SKM-1 treated with dmso at 0.1 percent for 144 hours (cell line): ENCODE results near the gene ID2.

ENCODE experiments used
- DNase-seq: peaks from one replicate; lab custom pipeline; 2025; ENCODE audit not compliant: unreplicated experiment; lab: John Stamatoyannopoulos, UW

ID2 gene

DNA sequence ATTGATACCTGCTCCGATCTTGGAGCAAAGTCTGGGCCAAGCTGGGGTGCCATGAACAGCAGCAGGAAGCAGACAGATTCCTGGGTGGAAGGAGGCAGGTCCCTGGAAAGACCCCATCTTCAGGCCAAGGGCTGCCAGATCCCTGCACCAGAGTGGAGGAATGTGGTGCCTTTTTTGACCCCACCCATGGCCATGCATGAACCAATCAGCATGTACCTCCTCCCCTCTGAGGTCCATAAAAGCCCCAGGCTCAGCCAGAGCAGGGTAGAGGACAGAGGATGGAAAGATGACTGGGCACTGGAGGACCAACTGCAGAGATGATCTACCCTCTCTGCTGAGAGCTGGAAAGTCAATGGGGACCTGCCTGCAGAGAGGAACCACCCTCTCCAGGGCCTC is 34.4 kb upstream of the ID2 start:
- no peak for DNase-seq

DNA sequence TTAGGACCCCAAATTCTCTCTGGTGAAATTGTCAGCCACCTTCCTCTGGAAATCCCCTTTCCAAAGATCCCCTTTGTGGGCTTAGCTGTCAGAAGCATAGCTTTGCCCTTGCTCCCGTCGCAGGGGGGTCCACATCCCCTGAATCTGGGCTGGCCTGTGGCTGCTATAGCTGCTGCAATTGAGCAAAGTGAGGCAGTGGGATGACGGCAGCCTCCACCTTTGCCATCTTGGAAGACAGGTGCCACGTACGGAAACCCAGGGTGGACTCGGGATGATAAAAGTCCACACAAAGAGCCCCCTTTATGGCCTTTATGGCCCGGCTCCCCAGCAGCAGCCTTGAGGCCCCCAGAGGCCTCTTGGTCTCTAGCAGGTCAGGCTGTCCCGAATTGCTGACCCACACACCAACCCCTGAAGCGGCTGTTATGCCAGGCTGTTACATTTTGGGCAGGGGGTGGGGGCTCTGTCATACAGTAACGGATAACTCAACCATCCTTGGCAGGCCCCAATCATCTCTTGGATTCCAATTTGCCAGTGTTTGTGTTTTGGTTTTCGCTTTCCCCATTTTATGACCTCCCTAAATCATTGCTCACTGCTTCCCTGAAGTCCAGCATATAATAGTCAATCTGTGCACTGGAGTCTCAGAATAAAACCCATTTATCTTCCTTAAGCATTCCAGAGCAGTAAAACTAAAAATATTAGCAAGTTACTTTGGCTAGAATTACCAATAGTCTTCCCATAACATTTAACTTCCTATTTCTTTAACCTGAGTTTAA is 33.2 kb upstream of the ID2 start:
- no peak for DNase-seq

DNA sequence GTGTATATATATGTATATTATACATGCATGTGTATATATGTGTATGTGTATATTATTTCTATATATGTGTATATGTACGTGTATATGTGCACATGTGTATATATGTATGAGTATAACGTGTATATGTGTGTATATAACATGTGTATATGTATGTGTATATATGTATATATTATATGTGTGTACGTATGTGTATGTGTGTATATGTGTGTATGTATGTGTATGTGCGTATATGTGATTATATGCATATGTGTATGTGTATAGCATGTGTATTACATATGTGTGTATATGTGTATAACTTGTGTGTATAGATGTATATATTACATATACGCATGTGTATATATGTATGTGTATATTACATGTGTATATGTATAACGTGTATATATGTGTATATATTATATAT is 32.1 kb upstream of the ID2 start:
- DNase-seq = no peak

DNA sequence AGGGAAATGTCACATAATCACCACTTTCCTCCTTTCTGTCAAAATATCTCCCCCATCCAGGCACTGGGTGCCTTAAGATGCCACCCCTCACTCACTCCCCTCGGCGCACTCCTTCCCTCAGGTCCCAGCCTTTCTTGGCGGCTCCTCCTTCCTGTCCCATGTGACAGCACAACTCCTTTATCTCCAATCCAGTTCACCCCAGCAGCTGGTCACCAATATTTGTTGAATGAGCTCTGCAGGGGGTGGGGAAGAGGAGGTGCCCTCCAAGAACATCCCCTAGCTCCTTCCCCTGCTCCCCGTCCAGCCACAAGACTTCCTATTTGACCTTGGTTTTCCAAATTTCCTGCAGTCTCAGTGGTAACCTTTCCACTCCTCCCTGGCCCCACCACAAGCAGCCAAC is 31.6 kb upstream of the ID2 start:
- DNase-seq = no peak

DNA sequence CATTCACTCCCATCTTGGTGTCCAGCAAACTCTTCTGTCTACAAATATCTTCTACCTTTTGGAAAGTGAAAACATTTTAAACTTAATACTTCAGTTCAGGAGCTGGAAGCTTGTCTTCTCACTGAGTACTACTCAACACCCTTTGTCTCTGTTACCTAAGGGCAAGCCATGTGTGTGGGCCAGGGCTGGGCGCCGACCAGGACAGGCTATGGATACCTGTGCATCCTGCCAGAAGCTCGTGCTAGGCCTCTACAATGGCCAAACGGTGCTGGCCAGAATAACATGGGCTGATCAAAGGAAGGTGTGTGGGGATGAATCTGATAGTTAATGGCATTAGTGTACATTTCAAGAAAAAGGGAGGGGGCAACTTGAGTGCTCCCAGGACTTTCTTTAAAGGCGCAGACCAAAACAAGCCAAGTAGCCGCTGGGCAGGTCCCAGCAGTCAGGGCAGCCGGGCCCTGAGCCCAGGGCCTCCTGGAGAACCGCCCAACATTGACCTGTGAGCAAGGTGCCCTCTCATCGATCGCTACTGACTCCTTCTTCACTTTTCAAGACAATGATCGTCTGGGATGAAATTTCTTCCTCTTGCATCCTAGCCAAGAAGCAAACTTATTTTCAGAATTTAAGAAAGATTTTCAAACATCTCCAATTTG is 29.0 kb upstream of the ID2 start:
- DNase-seq = no peak

DNA sequence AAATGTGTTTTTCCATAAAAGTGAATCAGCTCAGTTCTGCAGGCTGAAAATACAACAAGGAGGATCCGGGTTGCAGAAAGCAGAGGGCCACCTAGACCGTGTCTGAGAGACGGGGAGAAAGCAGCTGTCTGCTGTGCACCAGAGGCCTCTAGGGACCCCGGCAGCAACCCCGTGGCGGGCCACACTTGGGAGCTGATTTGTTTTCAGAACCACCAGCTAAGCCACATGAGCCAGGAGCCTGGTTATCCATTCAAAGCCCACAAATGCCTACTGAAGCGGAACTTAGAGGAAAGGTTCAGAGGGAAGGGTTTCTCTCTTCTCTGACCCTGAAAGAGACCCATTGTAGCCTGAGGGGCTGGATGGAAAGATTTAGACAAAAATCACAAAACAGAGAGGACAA is 28.4 kb upstream of the ID2 start:
- DNase-seq = no peak

DNA sequence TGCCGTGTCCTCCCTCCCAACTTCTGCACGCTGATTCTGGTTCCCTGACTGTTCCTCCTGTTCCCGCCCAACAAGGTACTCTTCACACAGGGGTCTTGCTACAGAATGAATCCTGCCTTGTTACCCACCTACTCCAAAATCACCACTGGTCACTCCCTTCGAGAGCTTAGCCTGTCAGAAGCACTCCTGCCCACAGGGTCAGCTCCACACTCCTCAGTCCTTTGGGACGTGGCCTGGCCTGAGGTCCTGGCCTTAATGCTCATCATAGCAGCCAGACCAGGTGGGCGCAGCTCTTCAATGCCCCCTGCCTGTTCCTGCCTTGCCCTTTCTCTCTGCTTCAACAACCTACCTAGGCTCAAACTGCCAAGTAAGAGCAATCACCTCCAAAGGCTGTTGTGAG is 27.8 kb upstream of the ID2 start:
- DNase-seq = no peak

DNA sequence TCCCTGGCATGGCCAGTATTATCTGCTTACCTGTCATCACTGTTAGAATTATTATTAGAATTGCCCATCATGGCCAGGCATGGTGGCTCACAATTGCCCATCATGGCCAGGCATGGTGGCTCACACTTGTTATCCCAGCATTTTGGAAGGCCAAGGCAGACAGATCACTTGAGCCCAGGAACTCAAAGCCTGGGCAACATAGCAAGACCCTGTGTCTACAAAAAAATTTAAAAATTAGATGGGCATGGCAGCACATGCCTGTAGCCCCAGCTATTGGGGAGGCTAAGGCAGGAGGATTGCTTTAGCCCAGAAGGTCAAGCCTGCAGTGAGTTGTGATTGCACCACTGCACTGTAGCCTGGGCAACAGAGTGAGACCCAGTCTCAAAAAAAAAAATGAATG is 27.4 kb upstream of the ID2 start:
- no peak for DNase-seq

DNA sequence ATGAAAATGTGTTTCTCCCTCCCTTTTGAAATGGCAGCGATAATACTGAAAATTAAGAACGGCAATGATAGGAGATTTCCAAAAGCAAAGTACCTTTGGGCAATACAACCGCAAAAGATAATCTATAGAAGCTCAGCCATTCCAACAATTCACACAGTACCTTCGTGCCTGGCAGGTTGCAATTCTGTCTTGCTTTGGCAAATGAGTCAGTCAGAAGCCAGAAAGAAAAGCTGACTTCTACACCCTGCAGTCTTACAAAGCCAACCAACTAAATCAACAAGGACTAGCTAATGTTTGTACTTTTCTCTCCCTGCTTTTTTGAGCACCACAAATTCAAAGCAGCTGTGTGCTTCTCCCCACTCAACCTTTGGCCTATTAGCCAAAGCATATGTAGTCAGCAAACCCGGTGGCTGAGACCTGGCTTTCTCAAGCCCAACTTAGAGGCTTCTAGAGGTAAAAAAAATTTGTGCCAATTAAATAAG is 25.7 kb upstream of the ID2 start:
- DNase-seq = no peak

DNA sequence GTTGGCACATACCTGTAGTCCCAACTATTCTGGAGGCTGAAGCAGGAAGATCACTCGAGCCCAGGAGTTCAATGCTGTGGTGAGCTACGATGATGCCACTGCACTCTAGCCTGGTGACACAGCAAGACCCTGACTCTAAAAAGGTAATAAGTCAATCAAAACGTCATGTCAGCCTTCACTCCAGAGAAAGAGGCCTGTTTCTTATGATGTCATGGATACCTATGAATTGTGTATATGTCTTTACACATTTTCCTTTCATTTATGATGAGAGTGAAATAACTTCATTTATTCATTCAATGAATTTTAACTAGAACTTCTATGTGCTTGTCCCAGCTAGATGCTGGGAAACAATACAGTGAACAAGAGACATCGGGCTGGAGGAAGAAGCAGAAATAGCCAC is 25.0 kb upstream of the ID2 start:
- no peak for DNase-seq

DNA sequence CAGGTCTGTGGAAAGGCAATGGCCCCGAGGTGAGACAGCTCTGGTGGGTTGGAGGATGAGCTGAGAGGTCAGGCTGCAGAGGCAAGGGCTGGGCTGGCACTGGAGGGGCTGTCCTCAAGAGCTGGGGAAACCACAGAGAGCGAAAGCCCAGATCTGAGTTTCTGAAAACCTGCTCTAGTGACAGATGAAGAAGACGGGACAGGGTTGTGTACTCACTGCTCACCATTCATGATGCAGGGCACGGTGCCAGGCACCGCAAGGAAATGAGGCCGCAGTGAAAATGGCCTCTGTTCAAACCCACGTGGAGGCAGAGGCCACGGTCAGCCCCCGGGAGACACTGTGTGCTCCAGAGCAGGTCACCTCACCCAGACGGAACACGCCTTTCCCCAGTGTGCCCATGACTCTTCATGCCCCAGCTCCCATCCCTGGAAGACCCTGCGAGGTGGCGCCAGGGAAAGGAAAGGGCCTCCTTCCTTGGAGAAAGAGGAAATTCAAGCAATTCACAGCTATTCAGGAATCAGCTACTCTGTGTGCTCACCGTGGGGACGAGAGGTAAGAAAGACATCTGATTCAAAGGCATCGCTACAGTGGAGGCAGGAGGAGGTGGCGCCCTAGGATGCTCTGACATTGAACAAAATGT is 24.3 kb upstream of the ID2 start:
- no peak for DNase-seq

DNA sequence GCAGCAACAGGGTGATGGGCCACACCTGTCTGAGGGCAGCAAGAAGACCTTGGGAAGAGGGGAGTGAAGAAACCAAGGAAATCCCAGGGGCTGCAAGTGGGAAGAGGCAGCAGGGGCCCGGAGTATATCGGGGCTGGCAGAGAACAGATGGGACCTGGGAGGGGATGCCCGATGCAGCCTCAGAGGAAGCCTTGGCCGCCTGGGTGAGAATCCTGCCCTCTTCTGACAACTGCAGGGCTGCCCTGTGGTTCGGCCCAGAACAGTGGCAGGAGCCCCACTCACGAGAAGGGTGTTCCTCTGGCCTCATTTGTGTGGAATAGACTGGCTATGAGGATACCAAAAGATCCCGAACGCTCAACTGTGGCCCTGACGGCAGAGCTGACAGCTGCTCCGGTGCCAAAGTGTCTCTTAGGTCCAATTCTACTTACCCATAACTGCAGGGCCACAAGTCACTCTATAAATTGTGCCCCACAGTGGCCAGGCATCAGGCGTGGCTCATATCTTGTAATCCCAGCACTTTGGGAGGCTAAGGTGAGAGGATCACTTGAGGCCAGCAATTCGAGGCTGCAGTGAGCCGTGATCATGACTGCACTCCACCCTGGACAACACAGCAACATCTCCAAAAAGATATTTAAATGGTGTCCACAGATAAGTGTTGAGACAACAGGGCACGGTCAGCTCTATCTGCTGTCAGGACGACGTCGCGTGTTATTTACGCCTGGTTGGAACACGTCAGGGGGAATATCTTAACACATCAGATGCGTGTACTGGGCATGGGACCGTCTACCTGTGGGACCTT is 23.6 kb upstream of the ID2 start:
- DNase-seq = no peak

DNA sequence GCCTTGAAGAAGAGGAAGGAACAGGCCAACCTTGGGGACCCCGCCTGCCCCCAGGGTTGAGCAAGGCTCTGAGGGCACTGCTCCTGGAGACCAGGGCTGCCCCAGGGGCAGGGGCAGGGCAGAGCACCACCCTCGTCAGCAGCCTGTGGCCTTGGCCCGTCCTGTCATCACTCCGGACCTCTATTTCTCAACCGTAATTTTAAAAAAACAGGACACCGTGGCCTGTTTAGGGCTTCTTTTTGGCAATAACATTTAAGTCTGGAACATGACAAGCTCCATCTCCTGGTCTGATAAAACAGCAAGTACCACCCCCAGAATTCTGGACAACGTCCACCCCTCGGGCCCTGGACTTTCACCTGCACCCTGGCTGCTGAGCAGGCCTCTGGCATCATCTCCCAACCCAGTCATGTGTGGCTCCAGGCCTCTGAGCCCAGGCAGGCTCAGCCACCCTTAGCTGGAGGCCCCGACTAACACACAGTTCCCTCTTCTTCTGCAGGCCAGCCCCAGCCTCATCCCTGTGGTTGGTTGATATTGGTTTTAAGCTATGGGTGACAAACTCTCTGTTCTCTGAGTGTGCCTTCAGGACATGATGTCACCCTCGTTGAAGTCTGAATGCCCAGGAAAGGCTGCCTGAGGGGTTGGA is 22.6 kb upstream of the ID2 start:
- peak; percentile 51 for DNase-seq

DNA sequence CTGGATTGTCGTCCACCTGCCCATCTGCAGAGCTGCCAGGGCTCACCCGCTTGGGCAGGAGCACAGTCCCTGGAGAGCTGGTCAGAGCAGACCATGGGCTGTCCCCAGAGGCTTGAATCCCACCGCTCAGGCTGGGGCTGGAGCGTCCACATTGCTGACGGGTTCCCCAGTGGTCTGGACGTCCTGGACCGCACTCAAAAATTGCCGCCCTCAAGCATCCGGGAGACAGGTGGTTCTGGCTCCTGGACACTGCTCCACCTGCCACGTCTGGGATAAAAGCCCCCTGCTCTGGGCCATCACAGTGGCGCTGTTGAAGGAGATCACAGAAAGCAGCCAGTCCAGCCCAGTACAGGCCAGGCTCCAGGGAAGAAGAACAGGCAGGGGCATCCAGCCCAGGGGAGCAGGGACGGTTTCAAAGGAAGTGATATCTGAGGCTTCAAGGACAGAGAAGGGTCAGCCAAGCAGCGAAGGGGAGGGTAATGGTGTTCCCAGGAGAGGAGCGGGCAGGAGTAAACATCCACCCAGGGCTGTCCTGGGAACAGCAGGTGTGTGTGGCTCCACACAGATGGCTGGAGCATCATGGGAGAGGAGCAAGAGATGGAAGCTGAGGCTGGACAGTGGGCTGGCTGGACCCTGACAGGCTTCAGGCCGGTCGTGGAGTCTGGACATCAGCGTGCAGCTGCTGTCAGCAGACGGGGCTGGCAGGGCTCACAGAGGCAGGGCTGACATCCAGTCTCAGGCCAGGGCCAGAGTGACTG is 21.9 kb upstream of the ID2 start:
- DNase-seq = no peak

DNA sequence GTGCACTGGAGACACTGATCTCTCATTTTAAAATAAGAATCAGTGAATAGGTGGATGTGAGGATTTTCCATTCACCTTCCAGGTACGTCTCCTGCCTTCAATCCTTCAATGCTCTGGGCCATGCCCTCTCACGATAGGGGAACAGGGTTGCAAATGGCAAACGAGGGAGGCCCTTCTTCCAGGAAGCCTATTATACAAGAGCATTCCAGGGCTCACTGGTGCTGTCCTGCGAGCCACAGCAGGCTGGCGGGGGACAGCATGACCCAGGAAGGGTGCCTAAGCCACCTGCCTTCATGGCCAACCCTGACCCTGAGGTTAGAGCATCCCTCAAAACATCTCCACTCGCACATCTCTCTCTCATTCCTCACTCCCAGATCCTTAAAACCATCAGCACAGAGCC is 20.6 kb upstream of the ID2 start:
- DNase-seq = no peak

DNA sequence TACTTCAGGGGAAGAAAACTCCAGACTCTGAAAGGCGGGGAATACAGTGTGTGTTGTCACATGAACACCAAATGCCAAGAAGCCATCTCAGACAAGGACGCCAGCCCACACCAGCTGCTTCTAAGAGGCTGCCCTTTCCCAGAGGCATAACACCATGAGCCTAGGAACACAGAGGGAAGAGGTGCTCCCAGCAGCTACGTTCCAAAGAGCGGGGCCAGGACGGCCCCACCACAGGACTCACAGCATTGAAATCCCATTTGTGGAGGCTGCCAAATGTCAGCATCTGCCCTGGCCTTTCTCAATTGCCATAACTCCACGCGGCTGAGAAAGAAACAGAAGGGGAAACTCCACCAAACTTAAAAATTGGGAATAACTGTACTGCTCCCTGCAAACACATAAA is 20.1 kb upstream of the ID2 start:
- DNase-seq = no peak

DNA sequence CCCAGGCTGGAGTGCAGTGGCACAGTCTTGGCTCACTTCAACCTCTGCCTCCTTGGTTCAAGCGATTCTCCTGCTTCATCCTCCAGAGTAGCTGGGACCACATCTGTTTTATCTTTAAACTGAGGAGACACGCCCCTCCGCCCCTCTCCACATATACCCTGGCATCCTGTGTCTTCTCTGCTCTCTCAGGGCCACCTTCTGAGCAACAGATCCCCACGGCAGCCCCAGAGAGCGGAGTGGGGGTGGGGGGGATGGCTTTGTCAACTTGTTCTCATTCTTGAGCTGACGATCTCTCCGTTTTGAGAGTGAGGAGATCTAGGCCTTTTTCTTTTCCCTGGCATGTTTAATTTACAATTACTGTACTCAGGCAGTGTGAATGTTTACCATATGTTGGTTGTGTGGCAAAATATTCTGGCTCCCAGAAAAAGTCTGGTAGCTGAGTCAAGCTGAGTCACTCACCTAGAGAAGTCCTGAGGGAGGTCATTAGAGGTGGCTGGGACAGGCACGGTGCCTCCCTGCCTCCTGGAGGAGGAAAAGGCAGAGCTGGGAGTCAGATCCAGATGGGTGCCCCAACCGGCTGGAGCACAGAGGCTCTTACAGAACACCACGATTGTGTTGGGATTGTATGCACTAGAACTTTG is 19.5 kb upstream of the ID2 start:
- no peak for DNase-seq

DNA sequence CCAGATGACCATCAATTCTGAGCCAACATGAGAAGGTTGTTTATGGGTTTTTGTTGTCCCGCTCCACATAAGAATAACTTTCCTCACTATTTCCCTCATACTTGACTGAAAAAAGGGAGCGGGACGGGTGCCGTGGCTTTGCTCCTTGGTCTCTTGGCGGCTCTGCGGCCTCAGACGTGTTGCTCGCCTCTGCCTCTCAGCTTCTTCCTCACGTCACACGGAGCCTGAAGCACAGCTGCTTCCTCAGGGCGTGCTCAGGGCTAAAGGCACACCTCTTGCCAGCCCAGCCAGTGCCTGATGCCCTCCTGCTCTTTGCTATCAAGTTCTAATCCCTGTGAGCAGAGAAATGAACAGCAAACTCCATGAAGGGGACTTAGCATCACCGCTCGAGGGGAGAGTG is 17.9 kb upstream of the ID2 start:
- DNase-seq = no peak

DNA sequence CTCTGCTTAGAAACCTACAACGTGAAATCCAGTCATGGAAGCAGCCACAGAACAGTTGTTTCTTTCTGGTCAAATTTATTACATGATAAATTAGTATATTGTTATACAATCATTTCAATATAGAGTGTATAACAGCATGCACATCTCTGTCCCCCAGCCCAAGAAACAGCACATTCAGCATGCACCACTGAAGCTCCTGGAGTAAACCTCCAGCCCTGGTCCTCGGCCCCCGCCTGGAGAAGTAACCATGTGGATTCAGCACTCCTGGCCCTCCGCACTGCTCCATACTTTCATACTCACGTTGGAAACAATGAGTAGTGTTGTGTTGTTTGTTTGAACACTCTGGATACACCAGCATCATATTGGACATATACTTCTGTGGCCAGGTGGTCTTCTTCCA is 15.3 kb upstream of the ID2 start:
- no peak for DNase-seq
